HG03442 (cell line): ENCODE results near the gene RRAS2.

Source experiments
- ATAC-seq: cut with Tn5 transposase; IDR thresholded peaks from one replicate; pipeline ENCODE4 v1.9.1; 2021; ENCODE audit warnings: mild to moderate bottlenecking, moderate library complexity; ENCODE audit not compliant: unreplicated experiment

The RRAS2 gene

GRCh38 chr11:14230407-14230806 is 128.6 kb downstream of the RRAS2 start:
- ATAC-seq: no peak

GRCh38 chr11:14229472-14229871 is 129.5 kb downstream of the RRAS2 start:
- ATAC-seq: no peak

DNA sequence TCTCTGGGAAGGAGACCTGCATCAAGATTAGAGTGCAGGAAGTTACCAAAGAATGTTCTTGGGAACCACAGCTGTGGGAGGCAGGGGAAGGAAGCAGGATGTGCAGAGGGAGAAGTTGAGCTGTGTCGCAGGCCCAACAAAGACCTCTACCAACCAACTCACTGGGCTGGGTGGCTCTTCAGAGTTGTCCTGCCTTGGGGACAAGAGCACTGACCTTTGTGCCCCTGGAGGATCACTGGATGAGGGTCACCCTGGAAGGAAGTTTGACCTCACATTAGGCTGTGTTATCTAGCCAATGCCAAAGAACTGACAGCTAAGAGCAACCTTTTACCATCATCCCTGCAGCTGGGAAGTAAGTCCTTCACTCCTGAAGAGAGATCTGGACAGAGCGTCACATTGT is 130.6 kb downstream of the RRAS2 start:
- ATAC-seq: no peak
